Psoas muscle (tissue), 8 donors: ENCODE data around the gene RPP40. TPM values are rescaled to one million over a fixed set of nuclear protein-coding genes. Genes with fewer than 3 reads are reported as not detected.
A peak's percentile ranks its signal among the peaks of the same experiment; 100 is the strongest.

Experiments used
- ATAC-seq, 4 donors: fragments of 200-7000 bp; cut with Tn5 transposase; one replicate each; pipeline ENCODE4 v1.9.1; 2020; ENCODE audit warnings: moderate library complexity in 3 of 4, mild to moderate bottlenecking in 2 of 4
- DNase-seq, 2 donors: peaks; one replicate each; pipeline ENCODE4 v3.0.0-alpha.2; 2020
- H3K27ac ChIP-seq: fragments of 200-600 bp; one replicate; pipeline ENCODE4 v1.8.0; 2022
- H3K27me3 ChIP-seq, 3 donors: fragments of 200-600 bp in 1 of 3; one replicate each; pipeline versions ENCODE4 v1.6.1 to v1.8.0; 2013 to 2022; ENCODE audit warnings: low read length in 2 of 3, mild to moderate bottlenecking in 2 of 3, moderate library complexity in 1 of 3; ENCODE audit not compliant: insufficient read depth in 3 of 3
- H3K36me3 ChIP-seq, 2 donors: fragments of 200-600 bp in 1 of 2; one replicate each; pipeline versions ENCODE4 v1.6.1 to v1.8.0; 2013 to 2022; ENCODE audit warnings: low read depth in 1 of 2, mild to moderate bottlenecking in 1 of 2, moderate library complexity in 1 of 2; ENCODE audit not compliant: insufficient read depth in 1 of 2
- H3K4me1 ChIP-seq: fragments of 200-600 bp; one replicate; pipeline ENCODE4 v1.8.0; 2022
- H3K4me3 ChIP-seq: fragments of 200-600 bp; one replicate; pipeline ENCODE4 v1.8.0; 2022; ENCODE audit warnings: mild to moderate bottlenecking
- H3K9me3 ChIP-seq: fragments of 200-600 bp; one replicate; pipeline ENCODE4 v1.8.0; 2022
- CTCF ChIP-seq: fragments of 200-600 bp; IDR thresholded peaks from one replicate; pipeline ENCODE4 v1.8.0; 2022; ENCODE audit warnings: antibody characterized with exemption
- WGBS, 3 donors: extraction: QIAGEN DNeasy Blood & Tissue Kit; methylation state at CpG; one replicate each; pipeline versions ENCODE4 v1.1.6 to v1.1.7; 2013; 5-methylcytosine and 5-hydroxymethylcytosine counted together
- intact Hi-C, 2 donors: fragments of 100-400 bp; cut with DNase I; formaldehyde crosslinking; loops; one replicate each; pipeline versions ENCODE4 v1.11.0 to v1.14.2; 2022
- long read RNA-seq, 2 donors: library from polyadenylated mRNA; unstranded; transcript quantifications; one replicate each; pipeline ENCODE4 v2.0.0, GENCODE V29; 2021
- polyA plus RNA-seq, 3 donors: library from polyadenylated mRNA; stranded (reverse); fragments of 200-250 nt; gene quantifications; one replicate each; pipeline ENCODE4 v1.2.3, GENCODE V29; 2013
- total RNA-seq, 4 donors: library from RNA; stranded (reverse); fragmentation: NEBNext Ultra II Directional in 2 of 4; extraction: Animal tissue kit (Norgen Biotek cat#: 25700) in 2 of 4; gene quantifications; one replicate each; pipeline versions ENCODE4 v1.2.1 to v1.2.4, GENCODE V29; 2021 to 2023
- donor health status: healthy with polysubstance abuse.
- donor health status: DM: no; HTN: no; CAD: no; lungs with moderate emphysema.
- donor health status: Bipolar disorder and iron deficiency.
- donor health status: healthy.
- donor health status: DM: yes; HTN: yes; CAD: no.
- donor health status: DM: no; HTN: no; CAD: no.
- donor health status: DM: no; HTN: no; CAD: no.
- donor health status: DM: yes; HTN: yes; CAD: no.

RPP40 gene
- total RNA-seq: 10 to 100 TPM in 1 of 4 donors, 1 to 10 TPM in 3; 4.2 to 11.8 (median 5.4) TPM
- polyA plus RNA-seq: 10 to 100 TPM in 1 of 3 donors, 1 to 10 TPM in 2; 9.3 to 34.5 (median 9.6) TPM
- long read RNA-seq, donor 1, transcript RPP40-202 (8 exons, 1,483 nt): major isoform, 6 of 7 reads
- long read RNA-seq, donor 1, partial matches to known transcripts: 0 of 7 reads
- long read RNA-seq, donor 1, other reads (novel, unspliced or antisense): 1 of 7 reads
- long read RNA-seq, donor 2, partial matches to known transcripts: 1 of 8 reads
- long read RNA-seq, donor 2, other reads (novel, unspliced or antisense): 4 of 8 reads

- intact Hi-C loops: no loop called here
- TF ChIP-seq CTCF: peak; percentile 81
- H3K36me3 ChIP-seq: peaks cover 0 to 31% of the 10 kb centered on the region in 2 donors
- no peaks in the 10 kb centered on the region for H3K9me3 ChIP-seq
- no peaks in the 10 kb centered on the region for H3K4me1 ChIP-seq
- H3K27ac ChIP-seq: peak within 1 kb of the TSS; percentile 87
- H3K4me3 ChIP-seq: peak within 1 kb of the TSS; percentile 89
- no peaks in the 10 kb centered on the region for H3K27me3 ChIP-seq
- peak; percentile 98 to 99 for DNase-seq
- 0% methylated on average over 57 to 64 of the region's 64 CpGs for WGBS, 3 donors
- peak; percentile 99 to 100 (median 99) for ATAC-seq
These were observed at the start of gene RPP40 for GRCh38 chr6:5003604-5004372. Gene RPP40, minus strand, starts transcription at chr6:5004037. Its CDS starts 35 bp downstream, at chr6:5004002.

- intact Hi-C loops: no loop called here
- ATAC-seq (no peak), DNase-seq (no peak)
- H3K27me3 ChIP-seq: no peaks in the 10 kb centered on the region
- no peak overlapping the region for H3K4me3 ChIP-seq
- no peaks in the 10 kb centered on the region for H3K36me3 ChIP-seq
- no peak overlapping the region for H3K27ac ChIP-seq
- no peak for TF ChIP-seq CTCF
- H3K9me3 ChIP-seq: peaks cover 14% of the 10 kb centered on the region
- no peaks in the 10 kb centered on the region for H3K4me1 ChIP-seq
These were observed 49.2 kb upstream of the RPP40 start for GRCh38 chr6:5053038-5053437.

GRCh38 chr6:5051394-5051793, 47.6 kb upstream of the RPP40 start:
- Histone ChIP-seq H3K27ac (no peak overlapping the region), H3K27me3 (no peaks in the 10 kb centered on the region), H3K4me3 (no peak overlapping the region), H3K4me1 (no peaks in the 10 kb centered on the region), H3K36me3 (no peaks in the 10 kb centered on the region), H3K9me3 (peaks cover 14% of the 10 kb centered on the region)
- no peak for DNase-seq
- TF ChIP-seq CTCF: no peak
- ATAC-seq: no peak
- intact Hi-C loops: no loop called here
- WGBS, 3 donors: 93 to 94% (median 93%) methylated on average over 1 of the region's 1 CpG

GRCh38 chr6:5050009-5050408, 46.2 kb upstream of the RPP40 start:
- intact Hi-C loops: no loop called here
- no peak for ATAC-seq
- DNase-seq: no peak

More at GRCh38 chr6:5050009-5050408, 46.2 kb upstream of the RPP40 start:
- Histone ChIP-seq H3K36me3 (no peaks in the 10 kb centered on the region), H3K9me3 (peaks cover 14% of the 10 kb centered on the region), H3K27ac (no peak overlapping the region), H3K27me3 (no peaks in the 10 kb centered on the region), H3K4me1 (no peaks in the 10 kb centered on the region), H3K4me3 (no peak overlapping the region)
- TF ChIP-seq CTCF: no peak
- WGBS, 3 donors: 82 to 98% (median 92%) methylated on average over 2 of the region's 2 CpGs
